Uterus (tissue), 4 donors: ENCODE data around the gene P2RY14. TPM values are rescaled to one million over a fixed set of nuclear protein-coding genes. Genes with fewer than 3 reads are reported as not detected.

Experiments used
- DNase-seq, 2 donors: peaks; one replicate each; pipeline ENCODE4 v3.0.0-alpha.2; 2019 to 2020
- H3K27ac ChIP-seq, 2 donors: fragments of 200-600 bp; sonication (generic); 1 replicate in 1 of 2; 2 replicates in 1 of 2; pipeline ENCODE4 v1.5.1; 2016 to 2018
- H3K27me3 ChIP-seq, 2 donors: fragments of 200-600 bp; sonication (generic); one replicate each; pipeline ENCODE4 v1.5.1; 2018 to 2019; ENCODE audit warnings: control low read depth in 1 of 2
- H3K36me3 ChIP-seq, 2 donors: fragments of 200-600 bp; sonication (generic); one replicate each; pipeline ENCODE4 v1.5.1; 2019; ENCODE audit warnings: control low read depth in 1 of 2
- H3K4me1 ChIP-seq, 2 donors: fragments of 200-600 bp; sonication (generic); one replicate each; pipeline ENCODE4 v1.5.1; 2018 to 2019; ENCODE audit warnings: control low read depth in 1 of 2
- H3K4me3 ChIP-seq, 2 donors: fragments of 200-600 bp; sonication (generic); 1 replicate in 1 of 2; 2 replicates in 1 of 2; pipeline ENCODE4 v1.5.1; 2018 to 2019; ENCODE audit warnings: mild to moderate bottlenecking in 1 of 2
- H3K9me3 ChIP-seq, 2 donors: fragments of 200-600 bp; sonication (generic); one replicate each; pipeline ENCODE4 v1.5.1; 2019; ENCODE audit warnings: control low read depth in 1 of 2
- POLR2A ChIP-seq, 2 donors: fragments of 450-650 bp; IDR thresholded peaks; one replicate each; pipeline ENCODE4 v1.6.1; 2016; ENCODE audit warnings: antibody characterized with exemption in 2 of 2, mild to moderate bottlenecking in 1 of 2, moderate library complexity in 1 of 2
- intact Hi-C: fragments of 100-400 bp; cut with DNase I; formaldehyde crosslinking; loops from one replicate; pipeline ENCODE4 v1.15.1; 2023; ENCODE audit warnings: low total_unique reads
- total RNA-seq, 4 donors: library from RNA; depleted of rRNA in 3 of 4; stranded (reverse); fragments of >200 nt in 3 of 4; gene quantifications; one replicate each; pipeline versions ENCODE4 v1.1.0 to v1.2.4, GENCODE V29; 2014 to 2023
- TF ChIP-seq, protein P1 (sequence below), 4 experiments: fragments of 200-600 bp in 2 of 4; fragments of 450-650 bp in 2 of 4; sonication (generic) in 2 of 4; IDR thresholded peaks; one replicate each; pipeline ENCODE4 v1.5.1; 2016 to 2019; ENCODE audit warnings: antibody characterized with exemption in 4 of 4, mild to moderate bottlenecking in 2 of 4, moderate library complexity in 1 of 4
- donor health status: DM: yes; HTN: yes; CAD: no.

The P2RY14 gene
- total RNA-seq, 4 donors from 2014 or later: 0.51 to 2.6 (median 0.61) TPM

DNA sequence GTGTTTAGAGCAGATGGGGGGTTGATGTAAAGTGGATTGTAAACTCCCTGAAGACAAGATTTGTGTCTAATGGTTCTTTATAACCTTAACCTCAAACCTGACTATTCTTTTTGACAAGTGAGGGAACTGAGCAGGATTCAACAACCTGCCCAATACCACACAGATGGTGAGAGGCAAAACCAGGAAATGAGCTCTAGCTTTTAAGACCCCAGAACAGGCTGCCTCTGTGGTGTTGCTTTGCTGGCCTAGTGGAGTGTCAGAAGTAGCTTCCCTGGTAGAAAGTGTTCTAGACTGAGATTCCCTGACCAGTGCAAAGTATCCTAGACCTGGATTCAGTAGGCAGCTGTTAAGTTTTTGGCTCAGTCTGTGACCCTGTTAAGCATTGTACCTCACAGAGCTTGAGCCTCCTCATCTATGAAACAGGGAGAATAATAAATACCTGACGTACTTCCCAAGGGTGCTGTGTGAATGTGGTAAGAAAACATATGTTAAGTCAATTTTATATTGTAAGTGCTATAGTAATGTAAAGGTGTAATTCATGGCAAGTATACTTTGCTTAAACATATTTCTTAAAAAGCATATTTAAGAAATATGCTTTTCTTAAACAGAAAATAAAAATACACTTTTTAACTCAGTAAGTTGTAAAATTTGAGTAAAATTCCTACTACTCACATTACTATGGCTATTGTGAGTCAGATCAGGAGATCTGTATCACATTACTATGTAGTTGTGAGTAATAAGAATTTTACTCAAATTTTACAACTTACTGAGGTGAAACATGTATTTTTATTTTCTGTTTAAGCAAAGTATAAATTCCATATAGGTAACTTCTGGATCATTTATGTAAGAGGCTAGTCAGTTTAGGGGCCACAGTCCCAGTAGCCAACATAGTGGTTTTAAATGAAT is 29.5 kb upstream of the P2RY14 start:
- Histone ChIP-seq H3K36me3 (no peaks in the 10 kb centered on the region), H3K27me3 (no peaks in the 10 kb centered on the region), H3K4me3 (no peak overlapping the region), H3K9me3 (no peaks in the 10 kb centered on the region), H3K4me1 (no peaks in the 10 kb centered on the region), H3K27ac (no peak overlapping the region)
- no peak for TF ChIP-seq POLR2A (IDR thresholded peaks at IDR 0.05)
- TF ChIP-seq, protein P1, sequence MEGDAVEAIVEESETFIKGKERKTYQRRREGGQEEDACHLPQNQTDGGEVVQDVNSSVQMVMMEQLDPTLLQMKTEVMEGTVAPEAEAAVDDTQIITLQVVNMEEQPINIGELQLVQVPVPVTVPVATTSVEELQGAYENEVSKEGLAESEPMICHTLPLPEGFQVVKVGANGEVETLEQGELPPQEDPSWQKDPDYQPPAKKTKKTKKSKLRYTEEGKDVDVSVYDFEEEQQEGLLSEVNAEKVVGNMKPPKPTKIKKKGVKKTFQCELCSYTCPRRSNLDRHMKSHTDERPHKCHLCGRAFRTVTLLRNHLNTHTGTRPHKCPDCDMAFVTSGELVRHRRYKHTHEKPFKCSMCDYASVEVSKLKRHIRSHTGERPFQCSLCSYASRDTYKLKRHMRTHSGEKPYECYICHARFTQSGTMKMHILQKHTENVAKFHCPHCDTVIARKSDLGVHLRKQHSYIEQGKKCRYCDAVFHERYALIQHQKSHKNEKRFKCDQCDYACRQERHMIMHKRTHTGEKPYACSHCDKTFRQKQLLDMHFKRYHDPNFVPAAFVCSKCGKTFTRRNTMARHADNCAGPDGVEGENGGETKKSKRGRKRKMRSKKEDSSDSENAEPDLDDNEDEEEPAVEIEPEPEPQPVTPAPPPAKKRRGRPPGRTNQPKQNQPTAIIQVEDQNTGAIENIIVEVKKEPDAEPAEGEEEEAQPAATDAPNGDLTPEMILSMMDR (IDR thresholded peaks at IDR 0.05): no peak
- intact Hi-C loops: no loop called here
- DNase-seq: no peak

DNA sequence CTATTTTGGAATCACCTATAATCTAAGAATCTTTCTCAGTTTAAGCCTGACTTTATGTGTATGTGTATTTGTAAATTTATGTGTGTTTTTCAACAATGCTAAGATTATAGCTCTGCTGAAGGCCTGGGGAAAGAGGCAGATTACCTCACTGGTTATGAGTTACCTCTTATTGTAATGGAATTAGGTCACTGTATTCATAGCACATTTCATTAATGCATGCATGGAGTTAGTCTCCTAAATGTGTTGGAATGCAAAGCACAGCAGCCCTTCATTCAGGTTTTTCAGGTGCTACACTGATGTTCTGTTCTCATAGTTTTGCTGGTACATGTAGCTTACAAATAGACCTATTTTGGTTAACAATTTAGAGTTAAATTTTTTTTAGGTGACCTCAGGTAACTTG is 28.8 kb upstream of the P2RY14 start:
- Histone ChIP-seq H3K27ac (no peak overlapping the region), H3K4me3 (no peak overlapping the region), H3K9me3 (no peaks in the 10 kb centered on the region), H3K27me3 (no peaks in the 10 kb centered on the region), H3K4me1 (no peaks in the 10 kb centered on the region), H3K36me3 (no peaks in the 10 kb centered on the region)
- TF ChIP-seq POLR2A (IDR thresholded peaks at IDR 0.05): no peak
- TF ChIP-seq, protein P1 (IDR thresholded peaks at IDR 0.05): no peak
- DNase-seq: no peak
- intact Hi-C loops: no loop called here

DNA sequence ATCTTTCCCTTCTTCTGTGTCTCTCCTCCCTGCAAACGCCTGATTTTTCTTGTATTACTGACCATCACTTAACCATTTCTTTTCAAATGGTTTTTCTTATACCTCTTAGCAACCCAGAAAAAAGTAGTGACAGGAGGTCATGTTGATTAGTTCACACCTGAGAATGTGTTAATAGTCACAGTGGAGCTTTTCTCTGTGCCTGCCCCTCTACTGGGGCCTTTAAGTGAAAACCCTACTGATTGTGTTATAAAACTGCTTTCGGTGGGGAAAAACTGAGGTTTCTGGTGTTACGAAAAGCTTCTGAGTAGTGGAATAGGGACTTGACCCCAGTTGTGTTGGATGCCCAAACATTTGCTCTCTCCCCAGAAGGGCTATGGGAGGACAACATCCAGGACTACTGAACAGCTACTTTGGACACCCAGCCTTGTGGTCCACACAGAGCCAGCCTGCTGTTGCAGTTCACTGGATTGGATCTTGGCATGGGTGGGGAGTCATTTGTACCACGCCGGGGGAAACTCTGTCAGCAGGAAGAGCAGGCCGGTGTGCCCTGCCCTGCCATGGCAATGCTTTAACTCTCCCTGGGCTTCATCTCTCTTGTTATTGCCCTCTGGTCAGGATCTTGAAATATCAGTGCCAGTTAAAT is 27.9 kb upstream of the P2RY14 start:
- intact Hi-C loops: no loop called here
- TF ChIP-seq, protein P1 (IDR thresholded peaks at IDR 0.05): no peak
- no peak for TF ChIP-seq POLR2A (IDR thresholded peaks at IDR 0.05)
- no peak for DNase-seq
- Histone ChIP-seq H3K9me3 (no peaks in the 10 kb centered on the region), H3K27ac (no peak overlapping the region), H3K27me3 (no peaks in the 10 kb centered on the region), H3K36me3 (no peaks in the 10 kb centered on the region), H3K4me1 (no peaks in the 10 kb centered on the region), H3K4me3 (no peak overlapping the region)

DNA sequence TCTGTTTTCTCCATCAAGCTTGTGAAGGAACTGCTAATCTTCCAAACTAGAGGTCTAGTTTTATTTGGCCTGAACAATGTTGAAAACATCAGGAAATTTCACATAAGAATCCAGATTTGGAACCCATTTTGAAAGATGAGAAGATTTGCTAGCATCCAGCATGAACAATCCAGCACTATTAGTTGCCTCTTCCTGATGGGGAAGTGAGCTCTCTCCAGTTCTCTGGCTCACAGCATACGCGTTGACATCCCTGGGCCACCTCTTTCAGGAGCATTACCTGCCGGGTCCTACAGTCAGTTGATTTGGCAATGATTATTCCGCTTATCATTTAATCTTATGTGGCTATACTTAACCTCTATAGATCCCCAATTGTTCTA is 27.4 kb upstream of the P2RY14 start:
- no peak overlapping the region for H3K4me3 ChIP-seq
- H3K27ac ChIP-seq: peak overlapping the region in 1 of 2 donors; percentile 28
- TF ChIP-seq, protein P1 (IDR thresholded peaks at IDR 0.05): no peak
- no peak for TF ChIP-seq POLR2A (IDR thresholded peaks at IDR 0.05)
- DNase-seq: no peak
- H3K9me3 ChIP-seq: no peaks in the 10 kb centered on the region
- no peaks in the 10 kb centered on the region for H3K4me1 ChIP-seq
- intact Hi-C loops: no loop called here
- H3K27me3 ChIP-seq: no peaks in the 10 kb centered on the region
- no peaks in the 10 kb centered on the region for H3K36me3 ChIP-seq
